ENCODE results near the gene PLAC8.
A peak's percentile ranks its signal among the peaks of the same experiment; 100 is the strongest.

DNA sequence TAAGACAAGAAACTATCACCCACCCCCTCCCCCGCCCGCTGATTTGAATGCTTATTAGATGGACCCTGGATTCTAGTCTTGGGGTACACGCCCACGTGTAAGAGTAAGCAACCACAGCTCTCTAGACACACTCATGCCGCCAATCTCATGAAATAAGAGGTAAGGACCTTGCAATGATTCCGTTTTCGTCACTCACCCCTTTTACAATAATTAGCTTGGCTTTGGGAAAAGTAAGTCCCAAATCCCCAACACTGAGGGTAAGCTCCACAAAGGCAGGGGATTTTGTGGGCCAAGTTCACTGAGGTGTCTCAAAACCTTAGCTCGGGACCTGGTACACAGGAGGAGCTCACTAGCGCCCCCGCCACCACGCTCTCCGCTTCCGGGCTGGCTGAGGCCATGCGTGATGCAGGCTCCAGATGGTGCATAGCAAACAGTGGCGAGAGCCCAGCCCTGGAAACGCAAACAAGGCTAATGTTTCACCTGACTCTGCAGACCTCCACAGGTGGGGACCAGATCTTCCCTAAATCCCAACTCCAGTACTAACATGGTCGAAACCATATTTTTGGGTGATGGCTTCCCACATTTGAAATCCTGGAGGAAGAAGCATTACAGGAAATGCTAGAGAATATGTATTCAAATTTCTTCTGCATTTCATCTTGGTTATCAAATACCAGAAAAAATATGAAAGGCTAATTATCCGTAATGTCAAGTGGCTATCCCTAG is 4.1 kb downstream of the PLAC8 start:
- TF ChIP-seq CTCF (IDR thresholded peaks at IDR 0.05) (peak; percentile 49 to 58 (median 49)), POLR2A (IDR thresholded peaks at IDR 0.05; ENCODE audit: low read depth) (no peak), POLR2AphosphoS5 (IDR thresholded peaks at IDR 0.05) (peak in 1 of 2 donors; percentile 64), EP300 (IDR thresholded peaks at IDR 0.05) (no peak)

Data from esophagus muscularis mucosa (tissue), 4 donors.